ENCODE measurements around the gene CDK6. TPM values are rescaled to one million over a fixed set of nuclear protein-coding genes. Genes with fewer than 3 reads are reported as not detected.

The CDK6 gene
- total and polyA plus RNA-seq, 9 of the 15 experiments (the other 6 are each of a cell fraction or from before 2014, with no cell fraction given): 7.6 to 109 (median 44.4) TPM

- in situ Hi-C loops (cut with MboI): no loop called here
- peaks cover 12% of the 10 kb centered on the region; the same call in 1 of the 3 replicates for H3K79me2 ChIP-seq (ENCODE audit: control insufficient read depth, insufficient read depth, low read length)
- no peak for TF ChIP-seq ZNF561 (CRISPR knock-in tag; conservative IDR thresholded peaks at IDR 0.05)
- no peak for TF ChIP-seq GATAD2B (IDR thresholded peaks at IDR 0.05; ENCODE audit: borderline replicate concordance)
- no peak for TF ChIP-seq MTA2 (IDR thresholded peaks at IDR 0.05; ENCODE audit: low read depth)
- TF ChIP-seq RNF2 (IDR thresholded peaks at IDR 0.05): no peak
- no peak for TF ChIP-seq CUX1 (CRISPR knock-in tag; IDR thresholded peaks at IDR 0.05)
- TF ChIP-seq ZNF518B (CRISPR knock-in tag; IDR thresholded peaks at IDR 0.05): no peak
- no peaks in the 10 kb centered on the region for H4K20me1 ChIP-seq (replicated peaks; ENCODE audit: control insufficient read depth, insufficient read depth, low read length)
- CTCF ChIA-PET (ENCODE audit: low intra/inter-chr PET ratio): no interaction called here
- no peak overlapping the region for H3K4me3 ChIP-seq
- FAIRE-seq (no peak), ATAC-seq (no peak), DNase-seq (ENCODE audit: extremely low read depth in 1 of 4, low spot score in 3 of 4) (no peak)
- H3K27me3 ChIP-seq (ENCODE audit: control insufficient read depth in 2 of 2, insufficient read depth in 2 of 2, low read length in 2 of 2): no peaks in the 10 kb centered on the region
- no peak overlapping the region for H3K4me2 ChIP-seq (ENCODE audit: insufficient read depth, low read length)
- peaks cover 3% of the 10 kb centered on the region for H3K9me1 ChIP-seq (ENCODE audit: control insufficient read depth, insufficient read depth, low read length)
- POLR2A ChIA-PET: interaction anchor here (1.7 to 2.0 kb wide), 2 partner anchors 8 to 24 kb away, joined by 4 to 10 read pairs; no protein-coding TSS in a partner anchor
- no peak overlapping the region for H3K27ac ChIP-seq (ENCODE audit: extremely low read depth, low read depth, low read length)
- H3K9me3 ChIP-seq (replicated peaks; ENCODE audit: control insufficient read depth, insufficient read depth, low read depth, low read length): no peaks in the 10 kb centered on the region
- H3K36me3 ChIP-seq (ENCODE audit: control insufficient read depth, insufficient read depth, low read length): no peaks in the 10 kb centered on the region
- no peak overlapping the region for H2AFZ ChIP-seq (ENCODE audit: low read depth, low read length)
- H3K4me1 ChIP-seq (replicated peaks in 1 of 2; ENCODE audit: control insufficient read depth in 2 of 2, insufficient read depth in 2 of 2, low read length in 2 of 2): peaks cover 0 to 29% of the 10 kb centered on the region in 2 experiments; a peak in 3 of 5 replicates
- intact Hi-C loops (cut with micrococcal nuclease): no loop called here
- no peak overlapping the region for H3K9ac ChIP-seq (ENCODE audit: insufficient read depth in 1 of 2, low read depth in 2 of 2, low read length in 2 of 2)
- 96% methylated on average over 5 of the region's 5 CpGs for WGBS (ENCODE audit: insufficient coverage, low coverage, missing lambda C conversion rate)
- BruUV-seq (replicated peaks): no TSS peak
Observed at GRCh38 chr7:92636018-92636560, 200.3 kb downstream of the CDK6 start.

Measured in K562 (cell line).